Activated CD4-positive, CD25-positive, alpha-beta regulatory T cell treated with anti-CD3 and anti-CD28 coated beads, Interleukin-2, amount 50 U/mL, for 24 hours (primary cell): ENCODE results near the gene TK2.
A peak's percentile ranks its signal among the peaks of the same experiment; 100 is the strongest.
"Not testable (repeated sequence)": the region's sequence is repeated elsewhere in the genome, so short reads cannot be mapped to it uniquely, and the experiment has no call there.

Experiments
- ATAC-seq, 2 donors: fragments of 150-1000 bp; cut with Tn5 transposase; one replicate each; pipeline ENCODE4 v1.10.0; 2021; ENCODE audit warnings: mild to moderate bottlenecking in 1 of 2, moderate library complexity in 1 of 2

The TK2 gene

GRCh38 chr16:66519482-66520373 is 30.2 kb downstream of the TK2 start:
- no peak for ATAC-seq

- ATAC-seq, result no peak
These were observed 32.2 kb downstream of the TK2 start for GRCh38 chr16:66517586-66518263.

GRCh38 chr16:66516808-66517585 is 32.9 kb downstream of the TK2 start:
- peak; percentile 75 to 86 for ATAC-seq

- peak in 1 of 2 donors; percentile 19 for ATAC-seq
These were observed 33.5 kb downstream of the TK2 start for GRCh38 chr16:66516509-66516807.

GRCh38 chr16:66515596-66516508 is 34.1 kb downstream of the TK2 start:
- no peak for ATAC-seq

GRCh38 chr16:66514980-66515595 is 34.8 kb downstream of the TK2 start:
- ATAC-seq, result not testable (repeated sequence)

- ATAC-seq, result not testable (repeated sequence)
These were observed 35.5 kb downstream of the TK2 start for GRCh38 chr16:66514391-66514790.

DNA sequence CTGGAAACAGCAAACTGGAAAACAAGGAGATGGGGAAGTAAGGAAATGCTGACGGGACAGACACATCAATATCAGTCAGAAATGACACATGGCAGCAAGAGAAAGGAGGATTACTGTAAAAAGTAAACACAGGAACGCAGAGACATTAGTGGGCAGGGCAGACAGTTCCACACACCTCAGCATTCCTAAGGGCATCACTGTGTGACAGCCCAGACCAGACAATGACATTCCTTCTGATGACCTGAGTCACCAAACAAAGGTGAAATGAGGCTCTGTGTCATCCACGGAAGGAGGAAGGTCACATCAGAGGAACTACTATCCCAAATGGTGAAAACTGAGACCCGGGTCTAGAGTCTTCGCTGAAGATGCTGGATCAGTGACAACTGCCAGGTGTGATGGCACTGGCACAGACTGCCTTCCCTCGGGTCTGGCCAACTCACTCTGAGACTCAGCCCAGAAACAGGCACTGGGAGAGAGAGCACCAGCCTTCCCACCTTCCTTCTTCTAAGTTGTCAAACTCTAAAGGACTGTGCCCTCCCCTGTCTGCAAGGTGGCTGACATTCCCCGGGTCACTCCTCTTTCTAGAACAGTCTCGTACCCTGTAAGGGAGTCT is 36.7 kb downstream of the TK2 start:
- no peak for ATAC-seq

DNA sequence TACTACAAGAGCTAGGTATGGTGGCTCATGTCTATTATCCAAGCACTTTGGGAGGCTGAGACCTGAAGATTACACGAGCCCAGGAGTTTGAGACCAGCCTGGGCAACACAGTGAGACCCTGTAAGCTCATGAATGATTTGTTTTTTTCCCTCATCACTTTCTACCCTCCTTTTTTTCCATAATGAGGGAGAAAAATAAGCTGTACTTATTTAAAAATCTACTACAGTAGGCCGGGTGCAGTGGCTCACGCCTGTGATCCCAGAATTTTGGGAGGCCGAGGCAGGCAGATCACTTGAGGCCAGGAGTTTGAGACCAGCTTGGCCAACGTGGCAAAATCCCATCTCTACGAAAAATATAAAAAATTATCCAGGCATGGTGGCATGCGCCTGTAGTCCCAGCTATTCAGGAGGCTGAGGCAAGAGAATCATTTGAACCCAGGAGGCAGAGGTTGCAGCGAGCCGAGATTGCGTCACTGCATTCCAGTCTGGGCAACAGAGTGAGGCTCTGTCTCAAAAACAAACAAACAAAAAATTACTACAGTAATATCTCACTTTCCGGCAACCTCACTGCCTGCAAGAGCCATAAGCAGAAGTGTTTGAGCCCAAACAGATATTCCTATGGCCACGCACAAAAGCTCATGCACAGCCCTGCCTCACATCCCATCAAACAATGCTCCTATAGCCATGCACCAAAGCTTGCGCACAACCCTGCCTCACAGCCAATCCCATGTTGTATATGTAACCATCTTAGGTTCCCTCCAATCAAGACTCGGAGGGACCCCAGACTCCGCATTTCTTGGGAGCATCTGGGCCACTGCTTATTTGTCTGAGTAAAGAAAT is 37.4 kb downstream of the TK2 start:
- ATAC-seq, result no peak

- ATAC-seq, result no peak
These were observed 38.2 kb downstream of the TK2 start for GRCh38 chr16:66511602-66512271.

DNA sequence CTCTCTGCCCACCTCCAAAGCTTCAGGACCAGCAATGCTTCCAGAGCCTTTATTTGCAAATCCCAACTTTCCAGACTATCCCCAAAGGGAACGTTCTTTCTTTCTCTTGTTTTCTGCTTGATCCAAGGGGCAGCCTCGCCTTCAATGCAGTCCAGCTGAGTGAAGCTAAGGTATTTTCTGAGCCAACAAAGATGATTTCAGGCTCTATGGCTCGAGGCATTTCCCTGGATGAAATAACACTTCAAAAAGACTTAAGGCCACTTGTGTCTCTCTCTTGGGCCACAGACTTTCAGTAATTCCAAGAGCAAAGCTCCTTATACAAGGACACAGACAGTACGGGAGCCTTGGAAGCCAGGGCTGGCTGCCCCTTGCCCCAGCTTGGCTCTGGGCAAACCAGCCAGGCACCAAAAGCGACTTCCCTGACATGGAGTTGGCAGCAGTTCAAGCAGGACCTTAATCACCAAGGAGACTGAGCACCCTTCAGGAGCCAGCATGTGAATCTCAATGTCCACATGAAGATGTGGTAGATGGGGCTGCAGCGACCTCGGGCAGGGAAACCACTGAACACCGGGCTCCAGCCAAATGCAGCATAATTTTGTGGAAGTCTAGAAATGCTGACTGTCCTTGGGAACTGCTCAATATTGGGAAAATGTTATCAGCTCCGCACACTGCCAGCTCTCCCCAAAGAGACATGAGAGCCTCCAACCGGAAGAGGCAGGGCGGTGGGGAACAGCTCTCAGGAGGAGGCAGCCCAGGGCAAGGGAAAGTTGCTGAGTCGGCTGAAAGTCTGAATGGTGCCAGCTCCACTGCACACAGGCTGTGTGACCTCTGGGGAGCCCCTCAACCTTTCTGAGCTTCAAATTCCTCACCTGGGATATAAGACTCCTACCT is 39.0 kb downstream of the TK2 start:
- ATAC-seq, result no peak

DNA sequence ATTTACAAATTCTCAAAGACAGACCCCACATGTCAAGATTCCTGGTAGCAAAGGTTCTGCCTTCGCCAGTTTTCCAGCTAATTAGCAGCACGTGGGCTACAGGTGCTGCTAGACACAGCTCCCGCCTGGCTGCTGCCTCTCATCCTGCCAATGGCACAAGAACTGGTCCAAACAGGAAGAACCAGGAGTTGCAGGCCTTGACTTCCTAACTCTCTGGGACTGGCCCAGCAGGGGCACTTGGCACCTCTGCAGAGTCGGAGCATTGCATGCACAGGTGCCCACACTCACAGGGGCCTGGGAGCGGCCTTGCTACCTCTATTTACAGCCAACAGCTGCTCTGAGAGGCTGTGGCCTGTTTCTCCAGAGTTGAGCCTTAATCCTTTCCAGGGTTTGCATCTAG is 39.6 kb downstream of the TK2 start:
- ATAC-seq, result no peak

- ATAC-seq, result no peak
These were observed 40.3 kb downstream of the TK2 start for GRCh38 chr16:66509576-66509975.

DNA sequence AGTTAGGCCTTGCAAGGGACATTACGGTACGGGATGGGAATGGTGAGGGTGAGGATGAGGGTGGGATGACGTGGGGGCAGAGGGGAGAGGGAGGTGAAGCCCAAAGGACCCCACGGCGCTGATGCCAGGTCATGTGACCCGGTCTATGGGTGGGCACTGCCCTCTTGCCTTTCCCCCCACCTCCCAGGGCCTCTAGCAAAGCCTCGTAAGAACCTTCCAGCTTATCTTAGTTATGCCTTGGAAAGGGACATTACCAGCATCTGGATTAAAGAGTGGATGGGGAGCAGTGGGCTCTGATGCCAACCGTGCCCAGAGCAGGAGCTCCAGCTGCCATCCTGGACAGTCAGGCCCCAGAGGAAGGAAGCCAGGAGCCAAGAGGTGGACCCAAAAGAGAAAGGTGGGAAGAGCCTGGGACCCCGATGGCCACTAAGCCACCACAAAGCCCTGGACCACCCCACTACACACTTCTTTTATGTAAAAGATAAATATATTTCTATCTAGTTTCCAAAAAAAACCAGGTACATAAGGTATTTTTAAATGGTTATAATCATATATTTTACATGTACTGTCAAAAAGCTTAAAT is 40.9 kb downstream of the TK2 start:
- ATAC-seq, result no peak

GRCh38 chr16:66508248-66508913 is 41.5 kb downstream of the TK2 start:
- ATAC-seq, result peak in 1 of 2 donors; percentile 49

- no peak for ATAC-seq
These were observed 42.1 kb downstream of the TK2 start for GRCh38 chr16:66507731-66508239.

GRCh38 chr16:66503612-66504011 is 46.3 kb downstream of the TK2 start:
- ATAC-seq, result no peak

- no peak for ATAC-seq
These were observed 46.9 kb downstream of the TK2 start for GRCh38 chr16:66503030-66503429.
